DND-41 (cell line): ENCODE measurements around the gene FBXL20.
"Not testable (repeated sequence)": the region's sequence is repeated elsewhere in the genome, so short reads cannot be mapped to it uniquely, and the experiment has no call there.

ENCODE experiments used
- ATAC-seq: fragments of 200-7000 bp; cut with Tn5 transposase; 3 replicates; pipeline ENCODE4 v1.9.1; 2021; ENCODE audit warnings: low read depth; ENCODE audit not compliant: insufficient read depth
- DNase-seq: peaks from one replicate; pipeline ENCODE4 v3.0.0-alpha.2; 2020
- H2AFZ ChIP-seq: 2 replicates; pipeline ENCODE4 v1.6.0; 2012; ENCODE audit warnings: low read depth, low read length
- H3K27ac ChIP-seq: 2 replicates; pipeline ENCODE4 v1.5.1; 2012; ENCODE audit warnings: low read length, inconsistent platforms
- H3K27me3 ChIP-seq: fragments of 200-600 bp; sonication (generic); 2 replicates; pipeline ENCODE4 v1.6.0; 2012; ENCODE audit warnings: low read length, mild to moderate bottlenecking, inconsistent platforms; ENCODE audit not compliant: insufficient read depth, poor library complexity
- H3K36me3 ChIP-seq: 2 replicates; pipeline ENCODE4 v1.5.1; 2012; ENCODE audit warnings: low read length, inconsistent platforms; ENCODE audit not compliant: insufficient read depth
- H3K4me1 ChIP-seq: 2 replicates; pipeline ENCODE4 v1.5.1; 2012; ENCODE audit warnings: mild to moderate bottlenecking, low read length; ENCODE audit not compliant: insufficient read depth
- H3K4me2 ChIP-seq: 2 replicates; pipeline ENCODE4 v1.6.0; 2012; ENCODE audit warnings: mild to moderate bottlenecking, moderate library complexity, low read length, inconsistent platforms; ENCODE audit not compliant: insufficient read depth
- H3K4me3 ChIP-seq, 2 experiments: fragments of 200-600 bp in 1 of 2; shearing (Covaris generic) in 1 of 2; 2 replicates each; pipeline ENCODE4 v1.5.1; 2012 to 2016; ENCODE audit warnings: inconsistent platforms in 2 of 2, low read length in 2 of 2, mild to moderate bottlenecking in 2 of 2, low read depth in 1 of 2, moderate library complexity in 1 of 2
- H3K79me2 ChIP-seq: 2 replicates; pipeline ENCODE4 v1.6.0; 2012; ENCODE audit warnings: low read length, inconsistent platforms; ENCODE audit not compliant: insufficient read depth
- H3K9ac ChIP-seq: 2 replicates; pipeline ENCODE4 v1.6.0; 2012; ENCODE audit warnings: low read depth, mild to moderate bottlenecking, inconsistent platforms, low read length, moderate library complexity
- H3K9me3 ChIP-seq: 2 replicates; pipeline ENCODE4 v1.5.1; 2012; ENCODE audit warnings: low read length, moderate library complexity, mild to moderate bottlenecking, inconsistent platforms; ENCODE audit not compliant: insufficient read depth, severe bottlenecking
- H4K20me1 ChIP-seq: 2 replicates; pipeline ENCODE4 v1.6.0; 2012; ENCODE audit warnings: low read length; ENCODE audit not compliant: insufficient read depth
- EZH2 ChIP-seq: IDR thresholded peaks from 3 replicates; pipeline ENCODE4 v1.6.1; 2012; ENCODE audit warnings: borderline replicate concordance, low read depth, mild to moderate bottlenecking, moderate library complexity, low read length, inconsistent platforms; ENCODE audit not compliant: severe bottlenecking
- TF ChIP-seq, protein P1 (sequence below): IDR thresholded peaks from 2 replicates; pipeline ENCODE4 v1.5.1; 2012; ENCODE audit warnings: borderline replicate concordance, low read length, moderate library complexity, mild to moderate bottlenecking; ENCODE audit not compliant: poor library complexity, severe bottlenecking; ENCODE audit errors: extremely low read depth

Gene FBXL20

DNA sequence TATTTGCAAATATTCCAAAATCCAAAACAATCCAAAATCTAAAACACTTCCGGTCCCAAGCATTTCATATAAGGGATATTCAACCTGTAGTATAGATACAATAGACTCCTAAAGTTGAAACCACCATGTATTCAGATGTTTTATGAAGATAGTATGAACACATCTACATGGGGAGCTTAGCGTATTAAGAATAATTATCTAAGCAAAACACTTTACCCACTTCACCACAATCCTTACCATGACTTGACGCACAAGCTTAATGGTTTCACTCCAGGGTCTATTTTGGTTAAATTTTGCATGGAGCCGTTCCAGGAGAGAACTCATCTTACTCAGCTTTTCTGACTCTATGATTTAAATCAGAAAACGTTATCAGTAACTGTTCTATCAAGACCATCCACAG, 46.1 kb upstream of the FBXL20 start:
- no peak overlapping the region for H3K4me2 ChIP-seq
- TF ChIP-seq, protein P1, sequence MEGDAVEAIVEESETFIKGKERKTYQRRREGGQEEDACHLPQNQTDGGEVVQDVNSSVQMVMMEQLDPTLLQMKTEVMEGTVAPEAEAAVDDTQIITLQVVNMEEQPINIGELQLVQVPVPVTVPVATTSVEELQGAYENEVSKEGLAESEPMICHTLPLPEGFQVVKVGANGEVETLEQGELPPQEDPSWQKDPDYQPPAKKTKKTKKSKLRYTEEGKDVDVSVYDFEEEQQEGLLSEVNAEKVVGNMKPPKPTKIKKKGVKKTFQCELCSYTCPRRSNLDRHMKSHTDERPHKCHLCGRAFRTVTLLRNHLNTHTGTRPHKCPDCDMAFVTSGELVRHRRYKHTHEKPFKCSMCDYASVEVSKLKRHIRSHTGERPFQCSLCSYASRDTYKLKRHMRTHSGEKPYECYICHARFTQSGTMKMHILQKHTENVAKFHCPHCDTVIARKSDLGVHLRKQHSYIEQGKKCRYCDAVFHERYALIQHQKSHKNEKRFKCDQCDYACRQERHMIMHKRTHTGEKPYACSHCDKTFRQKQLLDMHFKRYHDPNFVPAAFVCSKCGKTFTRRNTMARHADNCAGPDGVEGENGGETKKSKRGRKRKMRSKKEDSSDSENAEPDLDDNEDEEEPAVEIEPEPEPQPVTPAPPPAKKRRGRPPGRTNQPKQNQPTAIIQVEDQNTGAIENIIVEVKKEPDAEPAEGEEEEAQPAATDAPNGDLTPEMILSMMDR = no peak
- no peak for TF ChIP-seq EZH2
- H4K20me1 ChIP-seq = peaks cover 10% of the 10 kb centered on the region
- no peak overlapping the region for H2AFZ ChIP-seq
- no peak overlapping the region for H3K4me3 ChIP-seq
- ATAC-seq (no peak), DNase-seq (no peak)
- no peaks in the 10 kb centered on the region for H3K27me3 ChIP-seq
- H3K4me1 ChIP-seq = peaks cover 35% of the 10 kb centered on the region
- H3K36me3 ChIP-seq = peaks cover 54% of the 10 kb centered on the region
- no peaks in the 10 kb centered on the region for H3K9me3 ChIP-seq
- H3K9ac ChIP-seq = no peak overlapping the region
- no peak overlapping the region for H3K27ac ChIP-seq
- H3K79me2 ChIP-seq = peaks cover 63% of the 10 kb centered on the region

DNA sequence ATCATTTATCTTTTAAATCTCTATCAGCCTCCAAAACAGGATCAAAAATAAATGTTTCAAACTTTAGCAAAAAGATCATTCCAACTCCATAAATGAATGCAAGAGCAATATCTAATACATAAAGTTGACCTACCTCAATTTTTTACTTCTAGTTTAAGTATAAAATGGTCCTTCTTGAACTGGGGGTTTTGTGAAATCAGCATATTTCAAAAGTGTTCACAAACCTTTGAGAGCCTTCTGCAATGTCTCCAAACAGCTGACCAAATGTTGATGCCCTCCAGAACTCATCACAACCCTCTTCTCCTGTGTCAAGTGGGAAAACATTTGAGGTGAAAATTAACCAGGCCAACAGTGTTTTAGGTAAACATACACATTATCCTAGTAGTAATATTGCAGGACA, 41.9 kb upstream of the FBXL20 start:
- Histone ChIP-seq H3K4me1 (peaks cover 8% of the 10 kb centered on the region; the same call in 1 of the 2 replicates), H3K9me3 (no peaks in the 10 kb centered on the region), H3K27me3 (no peaks in the 10 kb centered on the region), H3K4me3 (no peak overlapping the region), H2AFZ (no peak overlapping the region), H3K36me3 (peaks cover 90% of the 10 kb centered on the region), H3K27ac (no peak overlapping the region), H4K20me1 (no peaks in the 10 kb centered on the region; the same call in 1 of the 2 replicates), H3K4me2 (no peak overlapping the region), H3K79me2 (peaks cover 39% of the 10 kb centered on the region), H3K9ac (no peak overlapping the region)
- DNase-seq = no peak
- TF ChIP-seq, protein P1 = no peak
- no peak for TF ChIP-seq EZH2
- no peak for ATAC-seq

DNA sequence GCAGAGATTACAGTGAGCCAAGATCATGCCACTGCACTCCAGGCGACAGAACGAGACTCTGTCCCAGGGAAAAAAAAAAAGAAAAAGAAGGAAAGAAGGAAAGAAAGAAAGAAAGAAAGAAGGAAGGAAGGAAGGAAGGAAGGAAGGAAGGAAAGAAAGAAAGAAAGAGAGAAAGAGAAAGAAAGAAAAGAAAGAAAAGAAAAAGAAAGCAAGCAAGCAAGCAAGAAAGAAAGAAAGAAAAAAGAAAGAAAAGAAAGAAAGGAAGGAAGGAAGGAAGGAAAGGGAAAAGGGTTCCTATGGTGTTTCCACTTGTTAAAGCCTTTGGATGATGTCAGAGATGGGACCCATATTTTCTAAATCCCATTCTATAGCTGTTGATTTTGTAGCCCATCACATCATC, 38.4 kb upstream of the FBXL20 start:
- ATAC-seq, H3K4me1 ChIP-seq, H2AFZ ChIP-seq, H3K27ac ChIP-seq, H3K4me3 ChIP-seq, H3K9ac ChIP-seq, H4K20me1 ChIP-seq, DNase-seq, H3K4me2 ChIP-seq, H3K9me3 ChIP-seq, H3K27me3 ChIP-seq: not testable (repeated sequence)
- Histone ChIP-seq H3K79me2 (peaks cover 17% of the 10 kb centered on the region; the same call in 1 of the 2 replicates), H3K36me3 (peaks cover 86% of the 10 kb centered on the region)

DNA sequence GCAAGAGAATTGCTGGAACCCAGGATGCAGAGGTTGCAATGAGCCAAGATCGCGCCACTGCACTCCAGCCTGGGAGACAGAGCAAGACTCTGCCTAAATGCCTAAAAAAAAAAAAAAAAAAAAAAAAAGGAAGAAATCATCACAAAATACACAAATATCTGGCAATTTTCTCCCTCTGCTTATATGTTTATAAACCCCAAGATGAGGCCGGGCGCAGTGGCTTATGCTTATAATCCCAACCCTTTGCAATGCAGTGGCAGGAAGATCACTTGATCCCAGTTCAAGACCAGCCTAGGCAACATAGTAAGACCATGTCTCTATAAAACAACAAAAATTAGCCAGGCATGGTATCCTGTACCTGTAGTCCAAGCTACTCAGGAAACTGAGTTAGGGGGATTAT, 28.2 kb upstream of the FBXL20 start:
- peaks cover 85% of the 10 kb centered on the region for H3K36me3 ChIP-seq

More for the DNA sequence above, 28.2 kb upstream of the FBXL20 start:
- Histone ChIP-seq H3K79me2 (peaks cover 5% of the 10 kb centered on the region), H3K9ac (no peak overlapping the region), H3K27ac (no peak overlapping the region), H4K20me1 (no peaks in the 10 kb centered on the region), H3K4me2 (no peak overlapping the region), H3K4me1 (no peaks in the 10 kb centered on the region), H3K4me3 (no peak overlapping the region), H3K27me3 (no peaks in the 10 kb centered on the region), H3K9me3 (no peaks in the 10 kb centered on the region), H2AFZ (no peak overlapping the region)
- no peak for ATAC-seq
- no peak for DNase-seq
- TF ChIP-seq EZH2 = no peak
